MM.1S (cell line): Measurements from ENCODE around the gene ANKS4B.

Experiments
- CTCF ChIP-seq: fragments of 300-600 bp; sonication (generic); IDR thresholded peaks from 2 replicates; pipeline ENCODE4 v1.5.1; 2016; ENCODE audit warnings: antibody characterized with exemption, low read length, mixed read lengths
- EZH2 ChIP-seq: fragments of 300-600 bp; sonication (generic); optimal IDR thresholded peaks from 2 replicates; pipeline ENCODE3; 2017; ENCODE audit warnings: low read depth, mild to moderate bottlenecking, antibody characterized with exemption, low read length, mixed read lengths

- TF ChIP-seq CTCF, result no peak
- no peak for TF ChIP-seq EZH2
These were observed 416 bp upstream of the ANKS4B start for GRCh38 chr16:21233045-21233520.
